SK-N-SH (cell line): Measurements from ENCODE around the gene KIF2A. TPM values are rescaled to one million over a fixed set of nuclear protein-coding genes. Genes with fewer than 3 reads are reported as not detected.

Experiments used
- CTCF ChIA-PET: fragments of 300-600, 350-600 bp; formaldehyde crosslinking; extraction: SDS; loops from one replicate; lab custom pipeline; 2021; lab: Yijun Ruan, JAX
- POLR2A ChIA-PET: fragments of 350-600 bp; sonication (Branson Sonifier 250); formaldehyde crosslinking; extraction: SDS; loops from one replicate; lab custom pipeline; 2020; ENCODE audit warnings: antibody characterized with exemption, inconsistent platforms; lab: Yijun Ruan, JAX
- DNase-seq: peaks from one replicate; pipeline ENCODE4 v3.0.0; 2012
- H2AFZ ChIP-seq: fragments of 200-600 bp; sonication (generic); 2 replicates; pipeline ENCODE4 v1.8.1; 2016; ENCODE audit warnings: antibody characterized with exemption, mild to moderate bottlenecking, low read depth
- H3F3A ChIP-seq: fragments of 200-600 bp; sonication (generic); replicated peaks from 2 replicates; pipeline ENCODE3; 2016; ENCODE audit warnings: antibody characterized with exemption, mild to moderate bottlenecking; ENCODE audit not compliant: insufficient read depth
- H3K27ac ChIP-seq, 2 experiments: fragments of 200-500 bp in 1 of 2; fragments of 200-600 bp in 1 of 2; sonication (Bioruptor generic) in 1 of 2; sonication (generic), shearing (Covaris generic) in 1 of 2; 2 replicates each; pipeline versions ENCODE4 v1.5.1 to v1.6.1; 2014 to 2016; ENCODE audit warnings: low read depth in 2 of 2, inconsistent platforms in 1 of 2, low read length in 1 of 2, mild to moderate bottlenecking in 1 of 2, mixed read lengths in 1 of 2
- H3K27me3 ChIP-seq: fragments of 200-600 bp; sonication (generic), shearing (Covaris generic); 2 replicates; pipeline ENCODE4 v1.6.1; 2016; ENCODE audit warnings: mixed run types; ENCODE audit not compliant: insufficient read depth
- H3K36me3 ChIP-seq, 2 experiments: fragments of 200-500 bp in 1 of 2; fragments of 200-600 bp in 1 of 2; sonication (Bioruptor generic) in 1 of 2; sonication (generic) in 1 of 2; replicated peaks in 1 of 2; 2 replicates each; pipeline versions ENCODE3 to v1.5.1; 2014 to 2016; ENCODE audit warnings: low read length in 1 of 2, mild to moderate bottlenecking in 1 of 2; ENCODE audit not compliant: insufficient read depth in 2 of 2, control insufficient read depth in 1 of 2
- H3K4me1 ChIP-seq, 2 experiments: fragments of 200-500 bp in 1 of 2; fragments of 200-600 bp in 1 of 2; sonication (Bioruptor generic) in 1 of 2; sonication (generic), shearing (Covaris generic) in 1 of 2; 2 replicates each; pipeline versions ENCODE4 v1.5.1 to v1.6.1; 2014 to 2016; ENCODE audit warnings: low read depth in 1 of 2, low read length in 1 of 2, mixed run types in 1 of 2; ENCODE audit not compliant: insufficient read depth in 2 of 2, control insufficient read depth in 1 of 2
- H3K4me2 ChIP-seq: fragments of 200-600 bp; sonication (generic), shearing (Covaris generic); 2 replicates; pipeline ENCODE4 v1.6.1; 2017; ENCODE audit warnings: mixed run types
- H3K4me3 ChIP-seq, 2 experiments: fragments of 200-500 bp in 1 of 2; fragments of 200-600 bp in 1 of 2; sonication (Bioruptor generic) in 1 of 2; sonication (generic), shearing (Covaris generic) in 1 of 2; 2 replicates each; pipeline versions ENCODE4 v1.5.1 to v1.8.1; 2014 to 2016; ENCODE audit warnings: low read depth in 2 of 2, inconsistent platforms in 1 of 2, low read length in 1 of 2, mild to moderate bottlenecking in 1 of 2, mixed read lengths in 1 of 2, moderate library complexity in 1 of 2
- H3K79me2 ChIP-seq: fragments of 200-600 bp; sonication (generic); 2 replicates; pipeline ENCODE4 v1.8.1; 2017; ENCODE audit warnings: mild to moderate bottlenecking; ENCODE audit not compliant: insufficient read depth
- H3K9ac ChIP-seq: fragments of 200-600 bp; sonication (generic); 2 replicates; pipeline ENCODE4 v1.6.1; 2017; ENCODE audit warnings: mixed run types
- H3K9me2 ChIP-seq: fragments of 200-600 bp; sonication (generic); 2 replicates; pipeline ENCODE4 v1.6.1; 2017; ENCODE audit warnings: mixed run types
- H3K9me3 ChIP-seq: fragments of 200-600 bp; sonication (generic); 2 replicates; pipeline ENCODE4 v1.6.1; 2017; ENCODE audit warnings: mixed run types, mild to moderate bottlenecking, moderate library complexity
- H4K20me1 ChIP-seq: fragments of 200-600 bp; sonication (generic); 2 replicates; pipeline ENCODE4 v1.6.1; 2017; ENCODE audit warnings: mild to moderate bottlenecking, mixed run types; ENCODE audit not compliant: insufficient read depth
- ELF1 ChIP-seq: IDR thresholded peaks from 2 replicates; pipeline ENCODE4 v1.4.0; 2012
- FOXM1 ChIP-seq: IDR thresholded peaks from 2 replicates; pipeline ENCODE4 v1.4.0; 2012; ENCODE audit warnings: low read depth, mild to moderate bottlenecking
- JUND ChIP-seq: IDR thresholded peaks from 2 replicates; pipeline ENCODE4 v1.4.0; 2012
- MEF2A ChIP-seq: IDR thresholded peaks from 2 replicates; pipeline ENCODE4 v1.4.0; 2012; ENCODE audit warnings: low read depth, borderline replicate concordance
- MXI1 ChIP-seq: IDR thresholded peaks from 2 replicates; pipeline ENCODE4 v1.6.1; 2012; ENCODE audit warnings: mild to moderate bottlenecking, low read depth, low read length, improper control_type of control experiment
- POLR2AphosphoS5 ChIP-seq: IDR thresholded peaks from 2 replicates; pipeline ENCODE4 v1.6.1; 2012; ENCODE audit warnings: low read depth, low read length
- SIN3A ChIP-seq: IDR thresholded peaks from 2 replicates; pipeline ENCODE4 v1.6.1; 2012; ENCODE audit warnings: low read depth, mild to moderate bottlenecking, low read length, moderate library complexity, borderline replicate concordance
- SMC3 ChIP-seq: IDR thresholded peaks from 2 replicates; pipeline ENCODE4 v1.6.1; 2012; ENCODE audit warnings: low read depth, low read length, improper control_type of control experiment
- TEAD4 ChIP-seq: IDR thresholded peaks from 2 replicates; pipeline ENCODE4 v1.4.0; 2012; ENCODE audit warnings: mild to moderate bottlenecking, borderline replicate concordance; ENCODE audit not compliant: insufficient read depth
- WGBS: methylation state at CpG from one replicate; pipeline ENCODE4 v1.1.6; 2017; ENCODE audit warnings: low lambda C conversion rate; 5-methylcytosine and 5-hydroxymethylcytosine counted together
- polyA plus RNA-seq, 3 experiments: library from polyadenylated mRNA; depleted of rRNA; stranded (reverse); fragments of >200 nt; gene quantifications; 2 replicates each; pipeline ENCODE4 v1.2.3, GENCODE V29; 2012
- TF ChIP-seq, protein P1 (sequence below): fragments of 150-350 bp; IDR thresholded peaks from 2 replicates; pipeline ENCODE4 v1.6.1; 2016; ENCODE audit warnings: mild to moderate bottlenecking, low read depth, low read length
- TF ChIP-seq, protein P2 (sequence below): fragments of 200-600 bp; sonication (generic); IDR thresholded peaks from 2 replicates; pipeline ENCODE4 v1.6.1; 2017; ENCODE audit warnings: antibody characterized with exemption, mild to moderate bottlenecking, moderate library complexity
- TF ChIP-seq, protein P3 (sequence below): IDR thresholded peaks from 2 replicates; pipeline ENCODE4 v1.6.1; 2012; ENCODE audit warnings: mild to moderate bottlenecking, low read depth, low read length, moderate library complexity

The KIF2A gene
- polyA plus RNA-seq, 1 of the 3 experiments (the other 2 are of a cell fraction): 14.3 TPM

DNA sequence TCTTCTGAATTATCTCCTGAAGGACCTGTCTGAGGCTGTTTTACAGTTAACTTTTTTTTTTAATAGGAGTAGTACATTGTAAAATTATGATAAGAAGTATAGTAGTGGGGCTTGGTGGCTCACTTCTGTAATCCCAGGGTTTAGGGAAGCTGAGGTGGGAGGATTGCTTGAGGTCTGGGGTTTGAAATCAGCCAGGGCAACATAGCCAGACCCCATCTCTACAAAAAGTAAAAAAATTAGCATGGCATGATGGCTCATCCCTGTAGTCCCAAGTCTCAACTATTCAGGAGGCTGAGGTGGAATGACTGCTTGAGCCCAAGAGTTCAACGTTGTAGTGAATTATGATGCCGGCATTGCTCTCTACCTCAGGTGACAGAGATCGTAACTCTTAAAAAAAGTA, 113.6 kb downstream of the KIF2A start:
- H3K27me3 ChIP-seq: no peaks in the 10 kb centered on the region
- DNase-seq: no peak
- H3K4me1 ChIP-seq: no peaks in the 10 kb centered on the region
- WGBS: 83% methylated on average over 3 of the region's 3 CpGs
- ChIA-PET POLR2A (no interaction called here), CTCF (no interaction called here)
- no peak overlapping the region for H3K9ac ChIP-seq
- TF ChIP-seq SMC3 (no peak), JUND (no peak), FOXM1 (no peak), MEF2A (no peak), MXI1 (no peak), POLR2AphosphoS5 (no peak)
- TF ChIP-seq, protein P1, sequence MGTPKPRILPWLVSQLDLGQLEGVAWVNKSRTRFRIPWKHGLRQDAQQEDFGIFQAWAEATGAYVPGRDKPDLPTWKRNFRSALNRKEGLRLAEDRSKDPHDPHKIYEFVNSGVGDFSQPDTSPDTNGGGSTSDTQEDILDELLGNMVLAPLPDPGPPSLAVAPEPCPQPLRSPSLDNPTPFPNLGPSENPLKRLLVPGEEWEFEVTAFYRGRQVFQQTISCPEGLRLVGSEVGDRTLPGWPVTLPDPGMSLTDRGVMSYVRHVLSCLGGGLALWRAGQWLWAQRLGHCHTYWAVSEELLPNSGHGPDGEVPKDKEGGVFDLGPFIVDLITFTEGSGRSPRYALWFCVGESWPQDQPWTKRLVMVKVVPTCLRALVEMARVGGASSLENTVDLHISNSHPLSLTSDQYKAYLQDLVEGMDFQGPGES: no peak
- TF ChIP-seq, protein P2, sequence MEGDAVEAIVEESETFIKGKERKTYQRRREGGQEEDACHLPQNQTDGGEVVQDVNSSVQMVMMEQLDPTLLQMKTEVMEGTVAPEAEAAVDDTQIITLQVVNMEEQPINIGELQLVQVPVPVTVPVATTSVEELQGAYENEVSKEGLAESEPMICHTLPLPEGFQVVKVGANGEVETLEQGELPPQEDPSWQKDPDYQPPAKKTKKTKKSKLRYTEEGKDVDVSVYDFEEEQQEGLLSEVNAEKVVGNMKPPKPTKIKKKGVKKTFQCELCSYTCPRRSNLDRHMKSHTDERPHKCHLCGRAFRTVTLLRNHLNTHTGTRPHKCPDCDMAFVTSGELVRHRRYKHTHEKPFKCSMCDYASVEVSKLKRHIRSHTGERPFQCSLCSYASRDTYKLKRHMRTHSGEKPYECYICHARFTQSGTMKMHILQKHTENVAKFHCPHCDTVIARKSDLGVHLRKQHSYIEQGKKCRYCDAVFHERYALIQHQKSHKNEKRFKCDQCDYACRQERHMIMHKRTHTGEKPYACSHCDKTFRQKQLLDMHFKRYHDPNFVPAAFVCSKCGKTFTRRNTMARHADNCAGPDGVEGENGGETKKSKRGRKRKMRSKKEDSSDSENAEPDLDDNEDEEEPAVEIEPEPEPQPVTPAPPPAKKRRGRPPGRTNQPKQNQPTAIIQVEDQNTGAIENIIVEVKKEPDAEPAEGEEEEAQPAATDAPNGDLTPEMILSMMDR: no peak
- TF ChIP-seq, protein P3, sequence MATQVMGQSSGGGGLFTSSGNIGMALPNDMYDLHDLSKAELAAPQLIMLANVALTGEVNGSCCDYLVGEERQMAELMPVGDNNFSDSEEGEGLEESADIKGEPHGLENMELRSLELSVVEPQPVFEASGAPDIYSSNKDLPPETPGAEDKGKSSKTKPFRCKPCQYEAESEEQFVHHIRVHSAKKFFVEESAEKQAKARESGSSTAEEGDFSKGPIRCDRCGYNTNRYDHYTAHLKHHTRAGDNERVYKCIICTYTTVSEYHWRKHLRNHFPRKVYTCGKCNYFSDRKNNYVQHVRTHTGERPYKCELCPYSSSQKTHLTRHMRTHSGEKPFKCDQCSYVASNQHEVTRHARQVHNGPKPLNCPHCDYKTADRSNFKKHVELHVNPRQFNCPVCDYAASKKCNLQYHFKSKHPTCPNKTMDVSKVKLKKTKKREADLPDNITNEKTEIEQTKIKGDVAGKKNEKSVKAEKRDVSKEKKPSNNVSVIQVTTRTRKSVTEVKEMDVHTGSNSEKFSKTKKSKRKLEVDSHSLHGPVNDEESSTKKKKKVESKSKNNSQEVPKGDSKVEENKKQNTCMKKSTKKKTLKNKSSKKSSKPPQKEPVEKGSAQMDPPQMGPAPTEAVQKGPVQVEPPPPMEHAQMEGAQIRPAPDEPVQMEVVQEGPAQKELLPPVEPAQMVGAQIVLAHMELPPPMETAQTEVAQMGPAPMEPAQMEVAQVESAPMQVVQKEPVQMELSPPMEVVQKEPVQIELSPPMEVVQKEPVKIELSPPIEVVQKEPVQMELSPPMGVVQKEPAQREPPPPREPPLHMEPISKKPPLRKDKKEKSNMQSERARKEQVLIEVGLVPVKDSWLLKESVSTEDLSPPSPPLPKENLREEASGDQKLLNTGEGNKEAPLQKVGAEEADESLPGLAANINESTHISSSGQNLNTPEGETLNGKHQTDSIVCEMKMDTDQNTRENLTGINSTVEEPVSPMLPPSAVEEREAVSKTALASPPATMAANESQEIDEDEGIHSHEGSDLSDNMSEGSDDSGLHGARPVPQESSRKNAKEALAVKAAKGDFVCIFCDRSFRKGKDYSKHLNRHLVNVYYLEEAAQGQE: no peak
- H3F3A ChIP-seq: no peaks in the 10 kb centered on the region
- no peak overlapping the region for H3K4me3 ChIP-seq
- no peak overlapping the region for H2AFZ ChIP-seq
- no peak overlapping the region for H3K4me2 ChIP-seq
- peaks cover 3 to 5% of the 10 kb centered on the region in 2 experiments for H3K36me3 ChIP-seq
- H3K79me2 ChIP-seq: peaks cover 100% of the 10 kb centered on the region
- no peaks in the 10 kb centered on the region for H3K9me3 ChIP-seq
- H3K9me2 ChIP-seq: no peaks in the 10 kb centered on the region
- H4K20me1 ChIP-seq: 0 out of 2 replicates have a peak, but pooled peaks cover 5% of the 10 kb centered on the region
- no peak overlapping the region for H3K27ac ChIP-seq

DNA sequence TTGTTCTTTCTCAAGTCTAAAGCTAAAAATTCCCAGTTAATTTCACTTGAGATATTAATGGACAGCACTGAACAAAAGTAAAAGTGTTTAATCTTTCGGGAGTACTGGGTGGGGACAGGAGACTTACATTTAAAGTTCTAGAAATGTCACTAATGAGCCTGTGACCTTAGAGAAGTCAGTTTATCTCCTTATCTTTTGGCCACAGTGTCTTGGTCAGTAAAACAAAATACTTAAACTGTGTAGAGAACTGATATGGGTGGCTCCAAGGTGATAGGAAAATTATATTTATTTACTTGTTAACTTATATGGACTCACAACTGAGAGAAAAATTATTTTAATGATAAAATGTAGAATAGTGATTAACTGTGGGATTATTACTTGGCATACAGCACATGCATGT, 115.4 kb downstream of the KIF2A start:
- ChIA-PET POLR2A (interaction anchor here (0.6 kb wide), 1 partner anchor 25 kb away, joined by 4 read pairs; no protein-coding TSS in a partner anchor), CTCF (interaction anchor here (0.8 to 1.0 kb wide), 2 partner anchors 17 to 39 kb away, joined by 3 read pairs; partner anchors contain the start of gene DIMT1)
- no peak overlapping the region for H2AFZ ChIP-seq
- peaks cover 3 to 5% of the 10 kb centered on the region in 2 experiments for H3K36me3 ChIP-seq
- no peak overlapping the region for H3K4me3 ChIP-seq
- H3K4me2 ChIP-seq: no peak overlapping the region
- H3K9ac ChIP-seq: no peak overlapping the region
- H3K79me2 ChIP-seq: peaks cover 99% of the 10 kb centered on the region
- H4K20me1 ChIP-seq: 0 out of 2 replicates have a peak, but pooled peaks cover 5% of the 10 kb centered on the region
- no peaks in the 10 kb centered on the region for H3F3A ChIP-seq
- TF ChIP-seq SIN3A: no peak
- TF ChIP-seq TEAD4: no peak
- no peak for TF ChIP-seq ELF1
- H3K27ac ChIP-seq: no peak overlapping the region
- no peaks in the 10 kb centered on the region for H3K27me3 ChIP-seq
- H3K9me2 ChIP-seq: no peaks in the 10 kb centered on the region
- no peaks in the 10 kb centered on the region for H3K9me3 ChIP-seq
- DNase-seq: no peak
- WGBS: 87% methylated on average over 1 of the region's 1 CpG
- no peaks in the 10 kb centered on the region for H3K4me1 ChIP-seq
